SU-DHL-6 (cell line): ENCODE measurements around the gene DLG2.

Source experiments
- H2AFZ ChIP-seq: fragments of 200-600 bp; sonication (generic); 2 replicates; pipeline ENCODE4 v1.6.1; 2014; ENCODE audit warnings: low read depth, mild to moderate bottlenecking, moderate library complexity, mixed read lengths, antibody characterized with exemption, low read length; ENCODE audit not compliant: severe bottlenecking
- H3F3A ChIP-seq: fragments of 200-600 bp; shearing (Covaris generic); 2 replicates; pipeline ENCODE4 v1.6.0; 2016; ENCODE audit warnings: antibody characterized with exemption, mild to moderate bottlenecking; ENCODE audit not compliant: insufficient read depth
- H3K27ac ChIP-seq: fragments of 200-600 bp; sonication (generic); 2 replicates; pipeline ENCODE4 v1.5.1; 2016; ENCODE audit warnings: low read depth, mild to moderate bottlenecking, low read length, moderate library complexity, mixed read lengths
- H3K27me3 ChIP-seq: fragments of 200-600 bp; sonication (generic), shearing (Covaris generic); 2 replicates; pipeline ENCODE4 v1.6.0; 2014; ENCODE audit warnings: mild to moderate bottlenecking, low read length
- H3K36me3 ChIP-seq: fragments of 200-600 bp; sonication (generic); 2 replicates; pipeline ENCODE4 v1.6.1; 2014; ENCODE audit warnings: mild to moderate bottlenecking, low read length, mixed read lengths
- H3K4me2 ChIP-seq: fragments of 300-600, 200-600 bp; shearing (Covaris generic), sonication (generic); 2 replicates; pipeline ENCODE4 v1.6.0; 2014; ENCODE audit warnings: low read length, low read depth, mild to moderate bottlenecking; ENCODE audit not compliant: poor library complexity, severe bottlenecking
- H3K4me3 ChIP-seq: fragments of 200-600 bp; sonication (generic); 2 replicates; pipeline ENCODE4 v1.5.1; 2014; ENCODE audit warnings: antibody characterized with exemption, low read length, mild to moderate bottlenecking, mixed read lengths; ENCODE audit not compliant: insufficient read depth, poor library complexity, severe bottlenecking
- H3K79me2 ChIP-seq: fragments of 200-600 bp; sonication (generic); 2 replicates; pipeline ENCODE4 v1.6.1; 2014; ENCODE audit warnings: mild to moderate bottlenecking, low read length, moderate library complexity; ENCODE audit not compliant: insufficient read depth
- H3K9ac ChIP-seq: fragments of 200-600 bp; sonication (generic); 2 replicates; pipeline ENCODE4 v1.7.0; 2014; ENCODE audit warnings: mild to moderate bottlenecking, low read length
- H3K9me2 ChIP-seq: fragments of 200-600 bp; sonication (generic); replicated peaks from 2 replicates; pipeline ENCODE4 v1.6.1; 2014; ENCODE audit warnings: low read length; ENCODE audit not compliant: insufficient read depth
- H3K9me3 ChIP-seq: fragments of 200-600 bp; sonication (generic); 2 replicates; pipeline ENCODE4 v1.6.1; 2014; ENCODE audit warnings: low read length, mixed read lengths; ENCODE audit not compliant: insufficient read depth
- H4K20me1 ChIP-seq: fragments of 200-600 bp; sonication (generic); 2 replicates; pipeline ENCODE4 v1.6.1; 2014; ENCODE audit warnings: low read depth, mild to moderate bottlenecking, antibody characterized with exemption, low read length, moderate library complexity, mixed read lengths
- EZH2phosphoT487 ChIP-seq: fragments of 200-600 bp; sonication (generic), shearing (Covaris generic); conservative IDR thresholded peaks from 2 replicates; pipeline ENCODE4 v1.6.1; 2018; ENCODE audit warnings: mild to moderate bottlenecking, antibody characterized with exemption, low read length, moderate library complexity, mixed read lengths
- TF ChIP-seq, protein P1 (sequence below): fragments of 200-600 bp; sonication (generic); IDR thresholded peaks from one replicate; pipeline ENCODE4 v1.5.1; 2017; ENCODE audit warnings: antibody characterized with exemption, mild to moderate bottlenecking, low read length, moderate library complexity; ENCODE audit not compliant: insufficient read depth, poor library complexity, severe bottlenecking

The DLG2 gene

DNA sequence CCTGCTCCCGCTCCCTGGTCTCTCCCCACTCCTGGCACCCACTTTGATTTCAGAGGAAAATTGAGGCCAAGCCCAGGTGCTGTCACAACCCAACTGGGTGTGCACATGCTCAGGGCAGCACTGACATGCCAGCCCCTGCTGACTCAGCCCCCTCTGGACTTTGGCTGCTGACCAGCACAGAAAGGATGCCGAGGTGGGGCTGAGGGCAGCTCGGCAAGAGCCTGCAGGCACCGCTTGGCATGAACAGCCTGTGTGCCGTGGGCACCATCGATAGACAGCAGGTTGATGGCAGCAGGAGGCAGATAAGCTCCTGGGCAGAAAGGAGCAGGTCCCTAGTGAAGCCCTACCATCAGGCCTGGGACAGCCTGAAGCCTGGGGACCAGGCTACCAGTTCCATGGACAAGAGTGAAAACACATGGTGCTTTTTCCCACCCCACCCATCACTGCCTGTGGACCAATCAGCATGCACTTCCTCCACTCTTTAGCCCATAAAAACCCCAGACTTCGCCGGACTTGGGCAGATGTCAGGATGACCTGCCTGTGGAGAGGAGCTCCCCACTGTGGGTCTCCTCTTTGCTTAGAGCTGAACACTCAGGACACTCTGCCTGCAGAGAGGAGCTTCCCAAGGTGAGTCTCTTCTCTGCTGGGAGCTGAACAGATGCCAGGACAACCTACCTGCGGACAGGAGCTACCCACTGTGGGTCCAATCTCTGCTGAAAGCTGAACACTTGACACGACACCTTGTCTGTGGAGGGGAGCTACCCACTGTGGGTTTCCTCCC lies 832.3 kb downstream of the DLG2 start:
- no peaks in the 10 kb centered on the region for H3K79me2 ChIP-seq
- H3K36me3 ChIP-seq = no peaks in the 10 kb centered on the region
- H3K9me3 ChIP-seq = no peaks in the 10 kb centered on the region
- no peaks in the 10 kb centered on the region for H4K20me1 ChIP-seq
- no peak overlapping the region for H3K4me2 ChIP-seq
- no peaks in the 10 kb centered on the region for H3K9me2 ChIP-seq
- no peaks in the 10 kb centered on the region for H3F3A ChIP-seq
- TF ChIP-seq, protein P1, sequence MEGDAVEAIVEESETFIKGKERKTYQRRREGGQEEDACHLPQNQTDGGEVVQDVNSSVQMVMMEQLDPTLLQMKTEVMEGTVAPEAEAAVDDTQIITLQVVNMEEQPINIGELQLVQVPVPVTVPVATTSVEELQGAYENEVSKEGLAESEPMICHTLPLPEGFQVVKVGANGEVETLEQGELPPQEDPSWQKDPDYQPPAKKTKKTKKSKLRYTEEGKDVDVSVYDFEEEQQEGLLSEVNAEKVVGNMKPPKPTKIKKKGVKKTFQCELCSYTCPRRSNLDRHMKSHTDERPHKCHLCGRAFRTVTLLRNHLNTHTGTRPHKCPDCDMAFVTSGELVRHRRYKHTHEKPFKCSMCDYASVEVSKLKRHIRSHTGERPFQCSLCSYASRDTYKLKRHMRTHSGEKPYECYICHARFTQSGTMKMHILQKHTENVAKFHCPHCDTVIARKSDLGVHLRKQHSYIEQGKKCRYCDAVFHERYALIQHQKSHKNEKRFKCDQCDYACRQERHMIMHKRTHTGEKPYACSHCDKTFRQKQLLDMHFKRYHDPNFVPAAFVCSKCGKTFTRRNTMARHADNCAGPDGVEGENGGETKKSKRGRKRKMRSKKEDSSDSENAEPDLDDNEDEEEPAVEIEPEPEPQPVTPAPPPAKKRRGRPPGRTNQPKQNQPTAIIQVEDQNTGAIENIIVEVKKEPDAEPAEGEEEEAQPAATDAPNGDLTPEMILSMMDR = no peak
- no peak for TF ChIP-seq EZH2phosphoT487
- H2AFZ ChIP-seq = no peak overlapping the region
- H3K4me3 ChIP-seq = no peak overlapping the region
- H3K9ac ChIP-seq = no peak overlapping the region
- H3K27me3 ChIP-seq = no peaks in the 10 kb centered on the region
- H3K27ac ChIP-seq = no peak overlapping the region

DNA sequence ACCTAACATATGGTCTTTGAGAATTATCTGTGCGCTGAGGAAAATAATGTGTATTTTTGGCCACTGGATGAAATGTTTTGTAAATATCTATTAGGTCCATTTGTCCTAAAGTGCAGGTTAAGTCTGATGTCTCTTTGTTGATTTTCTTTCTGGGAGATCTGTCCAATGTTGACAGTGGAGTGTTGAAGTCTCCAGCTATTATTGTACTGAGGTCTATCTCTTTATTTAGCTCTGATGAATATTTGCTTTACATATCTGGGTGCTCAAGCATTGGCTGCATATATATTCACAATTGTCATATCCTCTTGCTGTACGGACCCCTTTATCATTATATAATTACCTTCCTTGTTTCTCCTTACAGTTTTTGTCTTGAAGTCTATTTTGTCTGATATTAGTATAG lies 833.8 kb downstream of the DLG2 start:
- H3K9ac ChIP-seq = no peak overlapping the region
- no peaks in the 10 kb centered on the region for H3F3A ChIP-seq
- no peaks in the 10 kb centered on the region for H3K27me3 ChIP-seq
- TF ChIP-seq, protein P1 = no peak
- TF ChIP-seq EZH2phosphoT487 = no peak
- no peak overlapping the region for H3K4me3 ChIP-seq
- no peaks in the 10 kb centered on the region for H3K36me3 ChIP-seq
- H2AFZ ChIP-seq = no peak overlapping the region
- no peaks in the 10 kb centered on the region for H3K9me2 ChIP-seq
- H3K9me3 ChIP-seq = no peaks in the 10 kb centered on the region
- H3K4me2 ChIP-seq = no peak overlapping the region
- H3K79me2 ChIP-seq = no peaks in the 10 kb centered on the region
- H4K20me1 ChIP-seq = no peaks in the 10 kb centered on the region
- no peak overlapping the region for H3K27ac ChIP-seq

GRCh38 chr11:84790849-84791427 lies 836.2 kb downstream of the DLG2 start:
- Histone ChIP-seq H3K27me3 (no peaks in the 10 kb centered on the region), H3K4me3 (no peak overlapping the region), H3K4me2 (no peak overlapping the region), H3K9ac (no peak overlapping the region), H4K20me1 (no peaks in the 10 kb centered on the region), H3F3A (no peaks in the 10 kb centered on the region), H3K9me2 (no peaks in the 10 kb centered on the region), H3K27ac (no peak overlapping the region), H3K79me2 (no peaks in the 10 kb centered on the region), H3K36me3 (no peaks in the 10 kb centered on the region), H2AFZ (no peak overlapping the region), H3K9me3 (no peaks in the 10 kb centered on the region)
- TF ChIP-seq EZH2phosphoT487 = no peak
- TF ChIP-seq, protein P1 = no peak
